Endothelial cell of umbilical vein (primary cell): ENCODE measurements around the gene LPP. TPM values are rescaled to one million over a fixed set of nuclear protein-coding genes. Genes with fewer than 3 reads are reported as not detected.

Experiments
- BruUV-seq: library from RNA; stranded (reverse); fragments of 400-500 nt; replicated peaks from 2 replicates; lab custom pipeline; 2021; lab: Mats Ljungman, UMichigan
- CTCF ChIA-PET: fragments of 300-600, 350-600 bp; sonication (Branson Sonifier 250); formaldehyde crosslinking; loops from one replicate; lab custom pipeline; 2021; ENCODE audit warnings: antibody characterized with exemption, inconsistent platforms; lab: Charles Lee
- POLR2A ChIA-PET: fragments of 300-600, 350-600 bp; sonication (Branson Sonifier 250); formaldehyde crosslinking; loops from one replicate; lab custom pipeline; 2021; ENCODE audit warnings: antibody characterized with exemption, inconsistent platforms; lab: Charles Lee
- DNase-seq: peaks from one replicate; pipeline ENCODE4 v3.0.0-alpha.2; 2011; ENCODE audit warnings: low read depth, low spot score
- FAIRE-seq: peaks from 2 replicates; lab custom pipeline; 2011; peaks lifted over from hg19 to GRCh38; lab: Jason Lieb, UNC
- H2AFZ ChIP-seq: 2 replicates; pipeline ENCODE4 v1.6.0; 2012; ENCODE audit warnings: low read depth, low read length, control low read depth, inconsistent platforms
- H3K27ac ChIP-seq: 2 replicates; pipeline ENCODE4 v1.5.1; 2011; ENCODE audit warnings: low read depth, mild to moderate bottlenecking, control low read depth, low read length, moderate library complexity; ENCODE audit not compliant: insufficient read depth
- H3K27me3 ChIP-seq, 2 experiments: 2 replicates each; pipeline versions ENCODE4 v1.6.0 to v1.6.1; 2011; ENCODE audit warnings: low read length in 2 of 2, mixed read lengths in 1 of 2; ENCODE audit not compliant: control insufficient read depth in 2 of 2, insufficient read depth in 2 of 2
- H3K36me3 ChIP-seq, 2 experiments: 2 replicates in 1 of 2; 3 replicates in 1 of 2; pipeline ENCODE4 v1.5.1; 2011; ENCODE audit warnings: low read length in 2 of 2, mild to moderate bottlenecking in 1 of 2, moderate library complexity in 1 of 2; ENCODE audit not compliant: control insufficient read depth in 2 of 2, insufficient read depth in 2 of 2; ENCODE audit errors: extremely low read depth in 1 of 2
- H3K4me1 ChIP-seq: 3 replicates; pipeline ENCODE4 v1.5.1; 2011; ENCODE audit warnings: mild to moderate bottlenecking, low read length; ENCODE audit not compliant: control insufficient read depth, insufficient read depth; ENCODE audit errors: extremely low read depth
- H3K4me2 ChIP-seq: 2 replicates; pipeline ENCODE4 v1.6.1; 2011; ENCODE audit warnings: low read length, control low read depth, mixed read lengths; ENCODE audit not compliant: insufficient read depth
- H3K4me3 ChIP-seq, 3 experiments: fragments of 200-600 bp in 1 of 3; sonication (generic), shearing (Covaris generic) in 1 of 3; replicated peaks in 1 of 3; 2 replicates each; pipeline ENCODE4 v1.5.1; 2011 to 2016; ENCODE audit warnings: control low read depth in 3 of 3, low read length in 3 of 3, mild to moderate bottlenecking in 2 of 3, inconsistent platforms in 1 of 3, low read depth in 1 of 3, moderate library complexity in 1 of 3; ENCODE audit not compliant: insufficient read depth in 1 of 3
- H3K79me2 ChIP-seq: 2 replicates; pipeline ENCODE4 v1.6.0; 2012; ENCODE audit warnings: low read length, inconsistent platforms; ENCODE audit not compliant: control insufficient read depth, insufficient read depth
- H3K9ac ChIP-seq: replicated peaks from 2 replicates; pipeline ENCODE3; 2011; ENCODE audit warnings: low read length, control low read depth; ENCODE audit not compliant: insufficient read depth; ENCODE audit errors: extremely low read depth
- H3K9me1 ChIP-seq: replicated peaks from 3 replicates; pipeline ENCODE4 v1.6.0; 2011; ENCODE audit warnings: mild to moderate bottlenecking, low read length; ENCODE audit not compliant: control insufficient read depth, insufficient read depth; ENCODE audit errors: extremely low read depth
- H3K9me3 ChIP-seq: replicated peaks from 2 replicates; pipeline ENCODE4 v1.5.1; 2012; ENCODE audit warnings: low read length, inconsistent platforms; ENCODE audit not compliant: control insufficient read depth, insufficient read depth
- H4K20me1 ChIP-seq: replicated peaks from 2 replicates; pipeline ENCODE3; 2011; ENCODE audit warnings: mild to moderate bottlenecking, low read length; ENCODE audit not compliant: control insufficient read depth, insufficient read depth; ENCODE audit errors: extremely low read depth
- EZH2 ChIP-seq: IDR thresholded peaks from 2 replicates; pipeline ENCODE4 v1.6.1; 2012; ENCODE audit warnings: borderline replicate concordance, low read depth, mild to moderate bottlenecking, moderate library complexity, low read length, inconsistent platforms; ENCODE audit not compliant: severe bottlenecking
- FOS ChIP-seq: IDR thresholded peaks from 2 replicates; pipeline ENCODE4 v1.6.1; 2011; ENCODE audit warnings: mild to moderate bottlenecking, low read length, moderate library complexity, borderline replicate concordance; ENCODE audit not compliant: insufficient read depth
- GATA2 ChIP-seq: IDR thresholded peaks from 2 replicates; pipeline ENCODE4 v1.7.0; 2011; ENCODE audit warnings: low read depth, mild to moderate bottlenecking, moderate library complexity, mixed read lengths, low read length; ENCODE audit not compliant: insufficient read length, insufficient read depth
- JUN ChIP-seq: IDR thresholded peaks from 2 replicates; pipeline ENCODE4 v1.6.1; 2011; ENCODE audit warnings: borderline replicate concordance, low read depth; ENCODE audit not compliant: insufficient read length, insufficient read depth
- MYC ChIP-seq: IDR thresholded peaks from one replicate; pipeline ENCODE4 v1.6.1; 2011; ENCODE audit warnings: mild to moderate bottlenecking, low read depth, low read length
- POLR2A ChIP-seq: IDR thresholded peaks from 2 replicates; pipeline ENCODE4 v1.6.1; 2012; ENCODE audit warnings: low read depth, mild to moderate bottlenecking, control low read depth, low read length
- POLR2AphosphoS5 ChIP-seq: IDR thresholded peaks from 2 replicates; pipeline ENCODE4 v1.6.1; 2012; ENCODE audit warnings: low read depth, mild to moderate bottlenecking, control low read depth, low read length, moderate library complexity; ENCODE audit not compliant: insufficient read depth
- dilution Hi-C: fragments of 300-500 bp; cut with MboI; formaldehyde crosslinking; loops from one replicate; pipeline ENCODE4 v1.15.0; 2019; ENCODE audit warnings: low sequenced_read_pairs; ENCODE audit not compliant: extremely low pct_ligation_motif_present
- intact Hi-C: fragments of 100-400 bp; cut with micrococcal nuclease; formaldehyde crosslinking; loops from one replicate; pipeline ENCODE4 v1.10.0; 2022
- polyA plus RNA-seq, 4 experiments: library from polyadenylated mRNA; depleted of rRNA in 3 of 4; stranded (reverse) in 3 of 4; unstranded in 1 of 4; fragments of >200 nt; gene quantifications; 2 replicates each; pipeline versions ENCODE4 v1.2.1 to v1.2.3, GENCODE V29; 2011 to 2012; ENCODE audit warnings: missing spikeins in 1 of 4
- total RNA-seq: library from RNA; stranded (reverse); gene quantifications from 2 replicates; pipeline ENCODE4 v1.2.3, GENCODE V29; 2021
- TF ChIP-seq, protein P1 (sequence below): IDR thresholded peaks from 2 replicates; pipeline ENCODE4 v1.6.1; 2011; ENCODE audit not compliant: insufficient read depth, insufficient read length
- TF ChIP-seq, protein P2 (sequence below), 2 donors: IDR thresholded peaks; 1 replicate in 1 of 2; 2 replicates in 1 of 2; pipeline ENCODE4 v1.5.1; 2011; ENCODE audit warnings: low read length in 2 of 2, mild to moderate bottlenecking in 2 of 2, moderate library complexity in 2 of 2, control low read depth in 1 of 2, inconsistent platforms in 1 of 2, low read depth in 1 of 2; ENCODE audit not compliant: insufficient read depth in 1 of 2; ENCODE audit errors: extremely low read depth in 1 of 2

LPP gene
- total and polyA plus RNA-seq, 2 donors (not counting 3 experiments of a cell fraction or from before 2014, with no cell fraction given) = 16.9 to 153 TPM

DNA sequence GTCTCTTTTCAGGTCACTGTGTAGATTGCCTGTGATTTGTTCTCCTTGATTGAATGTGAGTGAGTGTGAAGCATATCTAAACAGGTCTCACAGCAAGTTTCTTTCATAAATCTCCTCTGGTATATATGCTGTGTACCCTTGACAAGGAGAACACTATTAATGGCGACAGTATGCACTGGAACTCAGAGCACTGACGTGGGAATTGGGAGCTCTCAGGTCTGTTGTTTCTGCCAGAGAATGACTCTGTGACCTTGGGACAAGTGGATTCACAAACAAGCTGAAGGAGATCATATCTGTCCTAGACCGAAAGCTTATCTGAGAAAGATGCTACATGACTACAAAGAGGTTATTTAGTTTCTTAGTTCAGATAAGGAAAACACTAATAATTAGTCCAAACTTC is 691.6 kb downstream of the LPP start:
- POLR2A ChIA-PET = no interaction called here
- no TSS peak for BruUV-seq
- dilution Hi-C loops = no loop called here

More for the DNA sequence above, 691.6 kb downstream of the LPP start:
- no peaks in the 10 kb centered on the region for H3K36me3 ChIP-seq
- FAIRE-seq (no peak), DNase-seq (no peak)
- intact Hi-C loops = no loop called here
- no peaks in the 10 kb centered on the region for H3K9me1 ChIP-seq
- H3K27me3 ChIP-seq = no peaks in the 10 kb centered on the region
- no peak overlapping the region for H3K27ac ChIP-seq
- no peaks in the 10 kb centered on the region for H3K9me3 ChIP-seq
- H3K4me3 ChIP-seq = no peak overlapping the region
- H3K79me2 ChIP-seq = no peaks in the 10 kb centered on the region
- H3K9ac ChIP-seq = no peak overlapping the region
- no peaks in the 10 kb centered on the region for H3K4me1 ChIP-seq
- TF ChIP-seq, protein P1, sequence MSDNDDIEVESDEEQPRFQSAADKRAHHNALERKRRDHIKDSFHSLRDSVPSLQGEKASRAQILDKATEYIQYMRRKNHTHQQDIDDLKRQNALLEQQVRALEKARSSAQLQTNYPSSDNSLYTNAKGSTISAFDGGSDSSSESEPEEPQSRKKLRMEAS = no peak
- TF ChIP-seq POLR2A = no peak
- TF ChIP-seq, protein P2, sequence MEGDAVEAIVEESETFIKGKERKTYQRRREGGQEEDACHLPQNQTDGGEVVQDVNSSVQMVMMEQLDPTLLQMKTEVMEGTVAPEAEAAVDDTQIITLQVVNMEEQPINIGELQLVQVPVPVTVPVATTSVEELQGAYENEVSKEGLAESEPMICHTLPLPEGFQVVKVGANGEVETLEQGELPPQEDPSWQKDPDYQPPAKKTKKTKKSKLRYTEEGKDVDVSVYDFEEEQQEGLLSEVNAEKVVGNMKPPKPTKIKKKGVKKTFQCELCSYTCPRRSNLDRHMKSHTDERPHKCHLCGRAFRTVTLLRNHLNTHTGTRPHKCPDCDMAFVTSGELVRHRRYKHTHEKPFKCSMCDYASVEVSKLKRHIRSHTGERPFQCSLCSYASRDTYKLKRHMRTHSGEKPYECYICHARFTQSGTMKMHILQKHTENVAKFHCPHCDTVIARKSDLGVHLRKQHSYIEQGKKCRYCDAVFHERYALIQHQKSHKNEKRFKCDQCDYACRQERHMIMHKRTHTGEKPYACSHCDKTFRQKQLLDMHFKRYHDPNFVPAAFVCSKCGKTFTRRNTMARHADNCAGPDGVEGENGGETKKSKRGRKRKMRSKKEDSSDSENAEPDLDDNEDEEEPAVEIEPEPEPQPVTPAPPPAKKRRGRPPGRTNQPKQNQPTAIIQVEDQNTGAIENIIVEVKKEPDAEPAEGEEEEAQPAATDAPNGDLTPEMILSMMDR (IDR thresholded peaks at IDR 0.05; ENCODE audit: extremely low read depth in 1 of 2, insufficient read depth in 1 of 2, low read depth in 1 of 2, low read length in 2 of 2) = no peak
- TF ChIP-seq EZH2 = no peak
- no peak for TF ChIP-seq MYC
- no peak for TF ChIP-seq GATA2
- no peak for TF ChIP-seq JUN
- no peak for TF ChIP-seq POLR2AphosphoS5
- no peak for TF ChIP-seq FOS
- CTCF ChIA-PET = interaction anchor here (1.0 kb wide), 1 partner anchor 35 kb away, joined by 3 read pairs; no protein-coding TSS in a partner anchor
- H4K20me1 ChIP-seq = no peaks in the 10 kb centered on the region
- no peak overlapping the region for H2AFZ ChIP-seq
- no peak overlapping the region for H3K4me2 ChIP-seq
